Activated B cell treated with CpG ODN at 0.5 μM for 24 hours (primary cell): Measurements from ENCODE around the gene STAM2. TPM values are rescaled to one million over a fixed set of nuclear protein-coding genes. Genes with fewer than 3 reads are reported as not detected.
"Not testable (repeated sequence)": the region's sequence is repeated elsewhere in the genome, so short reads cannot be mapped to it uniquely, and the experiment has no call there.

Experiments
- ATAC-seq: fragments of 200-7000 bp; cut with Tn5 transposase; one replicate; pipeline ENCODE4 v1.10.0; 2021; ENCODE audit warnings: low read depth, mild to moderate bottlenecking, moderate library complexity
- CTCF ChIA-PET: fragments of 350-600 bp; sonication (Branson Sonifier 250); formaldehyde crosslinking; loops from one replicate; lab custom pipeline; 2021; ENCODE audit warnings: antibody characterized with exemption; lab: Charles Lee
- POLR2A ChIA-PET: fragments of 350-600 bp; sonication (Branson Sonifier 250); formaldehyde crosslinking; loops from one replicate; lab custom pipeline; 2021; ENCODE audit warnings: antibody characterized with exemption; lab: Charles Lee
- DNase-seq: peaks from one replicate; pipeline ENCODE4 v3.0.0; 2022
- H3K27ac Mint-ChIP-seq: one replicate; pipeline ENCODE4 v1.8.0; 2020; ENCODE audit warnings: mixed read lengths
- H3K27me3 Mint-ChIP-seq: one replicate; pipeline ENCODE4 v1.8.0; 2021; ENCODE audit warnings: mixed read lengths
- H3K36me3 Mint-ChIP-seq: one replicate; pipeline ENCODE4 v1.8.0; 2021; ENCODE audit warnings: low read depth, mixed read lengths
- H3K4me1 Mint-ChIP-seq: one replicate; pipeline ENCODE4 v1.8.0; 2021; ENCODE audit warnings: mixed read lengths
- H3K4me3 Mint-ChIP-seq: one replicate; pipeline ENCODE4 v1.8.0; 2020; ENCODE audit warnings: mild to moderate bottlenecking, mixed read lengths
- H3K9me3 Mint-ChIP-seq: one replicate; pipeline ENCODE4 v1.8.0; 2020; ENCODE audit warnings: mixed read lengths
- CTCF ChIP-seq: fragments of 200-600 bp; IDR thresholded peaks from one replicate; pipeline ENCODE4 v1.8.0; 2022; ENCODE audit warnings: antibody characterized with exemption, mild to moderate bottlenecking
- intact Hi-C: fragments of 100-400 bp; cut with micrococcal nuclease; formaldehyde crosslinking; loops from one replicate; pipeline ENCODE4 v1.15.1; 2024
- total RNA-seq: library from RNA; stranded (reverse); gene quantifications from 2 replicates; pipeline ENCODE4 v1.2.3, GENCODE V29; 2022

Gene STAM2
- total RNA-seq, 1 donor from 2014 or later: 27.4 TPM

GRCh38 chr2:152126664-152127063 is 48.9 kb downstream of the STAM2 start:
- intact Hi-C loops: no loop called here
- Mint-ChIP-seq H3K4me3 (no peak overlapping the region), H3K27ac (no peak overlapping the region), H3K36me3 (peaks cover 50% of the 10 kb centered on the region), H3K4me1 (no peaks in the 10 kb centered on the region), H3K27me3 (no peaks in the 10 kb centered on the region), H3K9me3 (no peaks in the 10 kb centered on the region)
- ATAC-seq (no peak), DNase-seq (no peak)
- no peak for TF ChIP-seq CTCF
- CTCF ChIA-PET: no interaction called here
- POLR2A ChIA-PET: no interaction called here

DNA sequence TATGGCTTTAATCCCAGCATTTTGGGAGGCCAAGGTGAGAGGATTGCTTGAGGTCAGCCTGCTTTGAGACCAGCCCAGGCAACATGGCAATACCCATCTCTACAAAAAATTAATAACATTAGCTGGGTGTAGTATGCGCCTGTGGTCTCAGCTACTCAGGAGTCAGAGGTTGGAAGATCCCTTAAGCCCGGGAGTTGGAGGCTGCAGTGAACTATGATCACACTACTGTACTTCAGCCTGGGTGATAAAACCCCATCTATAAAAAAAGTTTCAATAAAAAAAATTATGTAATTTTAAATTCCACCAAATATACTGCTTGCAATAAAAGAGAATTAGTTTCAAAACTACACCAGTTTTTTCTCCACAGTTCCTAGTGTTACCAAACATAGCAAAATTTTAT is 53.4 kb downstream of the STAM2 start:
- ChIA-PET POLR2A (no interaction called here), CTCF (interaction anchor here (1.3 kb wide), 1 partner anchor 96 kb away, joined by 3 read pairs; no protein-coding TSS in a partner anchor)
- intact Hi-C loops: no loop called here
- TF ChIP-seq CTCF: no peak
- H3K9me3 Mint-ChIP-seq: no peaks in the 10 kb centered on the region
- H3K36me3 Mint-ChIP-seq: peaks cover 49% of the 10 kb centered on the region
- H3K27ac Mint-ChIP-seq: no peak overlapping the region
- DNase-seq (no peak), ATAC-seq (no peak)
- no peak overlapping the region for H3K4me3 Mint-ChIP-seq
- H3K4me1 Mint-ChIP-seq: no peaks in the 10 kb centered on the region
- H3K27me3 Mint-ChIP-seq: no peaks in the 10 kb centered on the region

DNA sequence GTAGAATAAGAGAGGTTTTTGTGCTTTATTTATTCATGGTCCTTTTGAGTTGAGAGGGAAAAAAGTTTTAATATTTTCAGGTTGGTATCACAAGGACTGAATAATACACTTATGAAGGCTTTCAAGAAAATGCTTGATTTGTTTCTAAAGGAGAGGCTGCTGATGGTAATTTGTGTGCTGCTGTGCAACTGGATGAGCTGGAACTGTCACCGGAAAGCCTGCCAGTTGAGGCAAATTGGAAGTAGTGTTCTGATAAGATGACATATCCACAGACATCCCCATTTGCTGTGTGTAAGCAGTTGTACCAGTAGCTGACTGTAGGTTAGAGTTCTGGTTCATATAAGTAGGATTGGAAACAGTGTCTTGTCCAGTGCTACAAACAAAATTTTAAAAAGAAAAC is 55.1 kb downstream of the STAM2 start:
- no peaks in the 10 kb centered on the region for H3K4me1 Mint-ChIP-seq
- ChIA-PET CTCF (no interaction called here), POLR2A (no interaction called here)
- DNase-seq (no peak), ATAC-seq (no peak)
- H3K36me3 Mint-ChIP-seq: peaks cover 50% of the 10 kb centered on the region
- intact Hi-C loops: no loop called here
- no peak overlapping the region for H3K4me3 Mint-ChIP-seq
- TF ChIP-seq CTCF: no peak
- no peaks in the 10 kb centered on the region for H3K9me3 Mint-ChIP-seq
- no peak overlapping the region for H3K27ac Mint-ChIP-seq
- no peaks in the 10 kb centered on the region for H3K27me3 Mint-ChIP-seq

- intact Hi-C loops: no loop called here
- no peak for DNase-seq
- ATAC-seq: no peak
- no peaks in the 10 kb centered on the region for H3K4me1 Mint-ChIP-seq
- POLR2A ChIA-PET: no interaction called here
- H3K27me3 Mint-ChIP-seq: no peaks in the 10 kb centered on the region
- H3K4me3 Mint-ChIP-seq: no peak overlapping the region
- H3K9me3 Mint-ChIP-seq: no peaks in the 10 kb centered on the region
- H3K36me3 Mint-ChIP-seq: peaks cover 20% of the 10 kb centered on the region
- no peak for TF ChIP-seq CTCF
- no peak overlapping the region for H3K27ac Mint-ChIP-seq
- CTCF ChIA-PET: no interaction called here
Measured at GRCh38 chr2:152115952-152116351, 59.6 kb downstream of the STAM2 start.

- ATAC-seq (no peak), DNase-seq (no peak)
- intact Hi-C loops: no loop called here
- TF ChIP-seq CTCF: no peak
- no peaks in the 10 kb centered on the region for H3K4me1 Mint-ChIP-seq
- H3K27me3 Mint-ChIP-seq: no peaks in the 10 kb centered on the region
- no peak overlapping the region for H3K27ac Mint-ChIP-seq
- peaks cover 9% of the 10 kb centered on the region for H3K36me3 Mint-ChIP-seq
- ChIA-PET POLR2A (no interaction called here), CTCF (no interaction called here)
- no peak overlapping the region for H3K4me3 Mint-ChIP-seq
- no peaks in the 10 kb centered on the region for H3K9me3 Mint-ChIP-seq
Measured at GRCh38 chr2:152114366-152114765, 61.2 kb downstream of the STAM2 start.

DNA sequence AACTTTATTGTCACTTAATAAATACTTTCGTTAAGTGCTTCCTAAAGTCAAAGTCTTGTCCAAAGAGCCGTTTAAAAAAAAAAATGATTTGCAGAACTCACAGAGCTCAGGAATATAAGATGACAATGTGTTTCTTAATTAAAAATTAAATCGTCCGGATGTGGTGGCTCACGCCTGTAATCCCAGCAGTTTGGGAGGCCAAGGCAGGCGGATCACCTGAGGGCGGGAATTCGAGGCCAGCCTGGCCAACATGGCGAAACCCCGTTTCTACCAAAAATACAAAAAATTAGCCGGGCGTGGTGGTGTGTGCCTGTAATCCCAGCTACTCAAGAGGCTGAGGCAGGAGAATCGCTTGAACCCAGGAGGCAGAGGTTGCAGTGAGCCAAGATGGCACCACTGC is 68.4 kb downstream of the STAM2 start:
- H3K4me3 Mint-ChIP-seq, ATAC-seq, H3K27me3 Mint-ChIP-seq, intact Hi-C loops, H3K9me3 Mint-ChIP-seq, H3K27ac Mint-ChIP-seq, H3K36me3 Mint-ChIP-seq, DNase-seq, CTCF ChIA-PET, POLR2A ChIA-PET, H3K4me1 Mint-ChIP-seq: not testable (repeated sequence)
